GM12891 (cell line): ENCODE measurements around the gene COL5A1.

Experiments
- PAX5 ChIP-seq: IDR thresholded peaks from 2 replicates; pipeline ENCODE4 v1.6.1; 2011; ENCODE audit warnings: low read length, moderate library complexity, mild to moderate bottlenecking; ENCODE audit not compliant: insufficient read depth, severe bottlenecking
- POLR2A ChIP-seq: IDR thresholded peaks from 2 replicates; pipeline ENCODE4 v1.6.1; 2011; ENCODE audit warnings: low read depth, low read length, control low read depth
- POLR2AphosphoS5 ChIP-seq: IDR thresholded peaks from 2 replicates; pipeline ENCODE4 v1.6.1; 2011; ENCODE audit warnings: low read depth, low read length, control low read depth
- POU2F2 ChIP-seq: IDR thresholded peaks from 2 replicates; pipeline ENCODE4 v1.6.1; 2011; ENCODE audit warnings: low read depth, mild to moderate bottlenecking, control low read depth, low read length, moderate library complexity
- SPI1 ChIP-seq: IDR thresholded peaks from 2 replicates; pipeline ENCODE4 v1.6.1; 2011; ENCODE audit warnings: low read depth, low read length, control low read depth
- TAF1 ChIP-seq: IDR thresholded peaks from 2 replicates; pipeline ENCODE4 v1.6.1; 2011; ENCODE audit warnings: low read depth, low read length, control low read depth

- no peak for TF ChIP-seq POLR2AphosphoS5
- no peak for TF ChIP-seq POLR2A
- no peak for TF ChIP-seq TAF1
- TF ChIP-seq SPI1 = peak; percentile 76
- no peak for TF ChIP-seq POU2F2
- TF ChIP-seq PAX5 = no peak
Measured at GRCh38 chr9:134765785-134766184, 124.2 kb downstream of the COL5A1 start.
